K562 (cell line): Measurements from ENCODE around the gene CELSR1. TPM values are rescaled to one million over a fixed set of nuclear protein-coding genes. Genes with fewer than 3 reads are reported as not detected.

Experiments used
- CEBPG ChIP-seq, 3 experiments: fragments of 200-800 bp in 1 of 3; sonication (Bioruptor generic) in 1 of 3; sonication (generic) in 1 of 3; formaldehyde crosslinking in 1 of 3; IDR thresholded peaks in 2 of 3; conservative IDR thresholded peaks in 1 of 3; 2 replicates each; pipeline versions ENCODE4 v1.6.1 to v1.8.0; 2016 to 2022; ENCODE audit warnings: missing compliant biosample characterization in 2 of 3, missing genetic modification characterization in 2 of 3, mild to moderate bottlenecking in 1 of 3, missing genetic modification reagents in 1 of 3
- HDAC1 ChIP-seq, 2 experiments: fragments of 450-650 bp; IDR thresholded peaks; 2 replicates each; pipeline ENCODE4 v1.6.1; 2016 to 2017; ENCODE audit warnings: inconsistent platforms in 1 of 2, mild to moderate bottlenecking in 1 of 2, moderate library complexity in 1 of 2
- HDAC8 ChIP-seq: fragments of 450-650 bp; IDR thresholded peaks from 2 replicates; pipeline ENCODE4 v1.6.1; 2016; ENCODE audit warnings: mild to moderate bottlenecking, missing genetic modification characterization, moderate library complexity, missing compliant biosample characterization
- KAT8 ChIP-seq: fragments of 450-650 bp; IDR thresholded peaks from 2 replicates; pipeline ENCODE4 v1.6.1; 2016; ENCODE audit warnings: low read depth, mild to moderate bottlenecking
- MAX ChIP-seq: sonication (generic); formaldehyde crosslinking; IDR thresholded peaks from 2 replicates; pipeline ENCODE4 v1.9.0; 2022; ENCODE audit warnings: mild to moderate bottlenecking, missing genetic modification reagents
- NFRKB ChIP-seq: fragments of 450-650 bp; IDR thresholded peaks from 2 replicates; pipeline ENCODE4 v1.6.1; 2016; ENCODE audit warnings: low read depth
- NUFIP1 ChIP-seq: fragments of 450-650 bp; IDR thresholded peaks from 2 replicates; pipeline ENCODE4 v1.6.1; 2018; ENCODE audit not compliant: partially characterized antibody
- PHB2 ChIP-seq: fragments of 450-650 bp; IDR thresholded peaks from 2 replicates; pipeline ENCODE4 v1.6.1; 2017; ENCODE audit warnings: low read depth
- PHF21A ChIP-seq: fragments of 450-650 bp; IDR thresholded peaks from 2 replicates; pipeline ENCODE4 v1.6.1; 2017; ENCODE audit warnings: low read depth, borderline replicate concordance
- POLR3G ChIP-seq: IDR thresholded peaks from 2 replicates; pipeline ENCODE4 v1.6.1; 2011; ENCODE audit not compliant: insufficient read length, insufficient replicate concordance; ENCODE audit errors: extremely low read depth
- XRCC3 ChIP-seq: fragments of 450-650 bp; IDR thresholded peaks from 2 replicates; pipeline ENCODE4 v1.6.1; 2017; ENCODE audit warnings: mild to moderate bottlenecking, moderate library complexity
- ZC3H4 ChIP-seq: sonication (generic); formaldehyde crosslinking; IDR thresholded peaks from 2 replicates; pipeline ENCODE4 v1.9.0; 2021; ENCODE audit warnings: missing genetic modification reagents, borderline replicate concordance
- ZNF23 ChIP-seq: fragments of 250-450 bp; sonication (Bioruptor Pico); IDR thresholded peaks from 2 replicates; pipeline ENCODE4 v1.4.0; 2020; ENCODE audit warnings: mild to moderate bottlenecking
- ZNF41 ChIP-seq: fragments of 250-450 bp; sonication (Bioruptor Pico); conservative IDR thresholded peaks from 2 replicates; pipeline ENCODE4 v1.4.0; 2020; ENCODE audit warnings: mild to moderate bottlenecking
- ZNF586 ChIP-seq: fragments of 450-650 bp; formaldehyde crosslinking; conservative IDR thresholded peaks from 2 replicates; pipeline ENCODE4 v1.4.0; 2020; ENCODE audit warnings: mild to moderate bottlenecking, moderate library complexity
- polyA plus RNA-seq, 8 experiments: library from polyadenylated mRNA; depleted of rRNA in 4 of 8; stranded (reverse) in 5 of 8; unstranded in 3 of 8; fragments of >200 nt; fragmentation: Nextera tagmentation in 2 of 8; fragmentation: Illumina TruSeq in 1 of 8; extraction: Ambion mirVana in 2 of 8; extraction: Trizol in 1 of 8; gene quantifications; 2 replicates each; pipeline versions ENCODE4 v1.2.1 to v1.2.3, GENCODE V29; 2011 to 2014; ENCODE audit warnings: inconsistent platforms in 1 of 8, missing spikeins in 1 of 8
- total RNA-seq, 7 experiments: library from RNA; depleted of rRNA in 6 of 7; stranded (reverse); fragments of >200 nt in 6 of 7; fragmentation: Illumina TruSeq in 2 of 7; extraction: Trizol in 2 of 7; gene quantifications; 2 replicates each; pipeline versions ENCODE4 v1.2.1 to v1.2.3, GENCODE V29; 2011 to 2021; ENCODE audit warnings: low replicate concordance in 1 of 7
- TF ChIP-seq, protein P1 (sequence below), 2 experiments: fragments of 450-650 bp; IDR thresholded peaks; 2 replicates each; pipeline ENCODE4 v1.6.1; 2018; ENCODE audit warnings: mild to moderate bottlenecking in 2 of 2, low read depth in 1 of 2; ENCODE audit not compliant: partially characterized antibody in 2 of 2
- TF ChIP-seq, protein P2 (sequence below): fragments of 250-450 bp; sonication (Bioruptor Pico); IDR thresholded peaks from 2 replicates; pipeline ENCODE4 v1.4.0; 2020
- TF ChIP-seq, protein P3 (sequence below): fragments of 250-450 bp; sonication (Bioruptor Pico); IDR thresholded peaks from 2 replicates; pipeline ENCODE4 v1.4.0; 2020; ENCODE audit warnings: mild to moderate bottlenecking, moderate library complexity, borderline replicate concordance

Gene CELSR1
- total and polyA plus RNA-seq, 9 of the 15 experiments (the other 6 are each of a cell fraction or from before 2014, with no cell fraction given), result under 0.01 to 0.09 TPM; not detected in 7

- TF ChIP-seq, protein P1, sequence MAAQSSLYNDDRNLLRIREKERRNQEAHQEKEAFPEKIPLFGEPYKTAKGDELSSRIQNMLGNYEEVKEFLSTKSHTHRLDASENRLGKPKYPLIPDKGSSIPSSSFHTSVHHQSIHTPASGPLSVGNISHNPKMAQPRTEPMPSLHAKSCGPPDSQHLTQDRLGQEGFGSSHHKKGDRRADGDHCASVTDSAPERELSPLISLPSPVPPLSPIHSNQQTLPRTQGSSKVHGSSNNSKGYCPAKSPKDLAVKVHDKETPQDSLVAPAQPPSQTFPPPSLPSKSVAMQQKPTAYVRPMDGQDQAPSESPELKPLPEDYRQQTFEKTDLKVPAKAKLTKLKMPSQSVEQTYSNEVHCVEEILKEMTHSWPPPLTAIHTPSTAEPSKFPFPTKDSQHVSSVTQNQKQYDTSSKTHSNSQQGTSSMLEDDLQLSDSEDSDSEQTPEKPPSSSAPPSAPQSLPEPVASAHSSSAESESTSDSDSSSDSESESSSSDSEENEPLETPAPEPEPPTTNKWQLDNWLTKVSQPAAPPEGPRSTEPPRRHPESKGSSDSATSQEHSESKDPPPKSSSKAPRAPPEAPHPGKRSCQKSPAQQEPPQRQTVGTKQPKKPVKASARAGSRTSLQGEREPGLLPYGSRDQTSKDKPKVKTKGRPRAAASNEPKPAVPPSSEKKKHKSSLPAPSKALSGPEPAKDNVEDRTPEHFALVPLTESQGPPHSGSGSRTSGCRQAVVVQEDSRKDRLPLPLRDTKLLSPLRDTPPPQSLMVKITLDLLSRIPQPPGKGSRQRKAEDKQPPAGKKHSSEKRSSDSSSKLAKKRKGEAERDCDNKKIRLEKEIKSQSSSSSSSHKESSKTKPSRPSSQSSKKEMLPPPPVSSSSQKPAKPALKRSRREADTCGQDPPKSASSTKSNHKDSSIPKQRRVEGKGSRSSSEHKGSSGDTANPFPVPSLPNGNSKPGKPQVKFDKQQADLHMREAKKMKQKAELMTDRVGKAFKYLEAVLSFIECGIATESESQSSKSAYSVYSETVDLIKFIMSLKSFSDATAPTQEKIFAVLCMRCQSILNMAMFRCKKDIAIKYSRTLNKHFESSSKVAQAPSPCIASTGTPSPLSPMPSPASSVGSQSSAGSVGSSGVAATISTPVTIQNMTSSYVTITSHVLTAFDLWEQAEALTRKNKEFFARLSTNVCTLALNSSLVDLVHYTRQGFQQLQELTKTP (IDR thresholded peaks at IDR 0.05; ENCODE audit: low read depth in 1 of 2, partially characterized antibody in 2 of 2), result no peak
- TF ChIP-seq PHB2 (no peak), KAT8 (no peak), ZC3H4 (CRISPR knock-in tag) (no peak), HDAC8 (no peak; the same call in 1 of the 2 replicates), ZNF23 (CRISPR knock-in tag) (no peak), MAX (CRISPR knock-in tag) (peak; percentile 52), CEBPG (CRISPR knock-in tag; IDR thresholded peaks at IDR 0.05) (no peak), CEBPG (tag; conservative IDR thresholded peaks at IDR 0.05 in 1 of 2, IDR thresholded peaks at IDR 0.05 in 1 of 2) (no peak), PHF21A (no peak), HDAC1 (IDR thresholded peaks at IDR 0.05) (peak in 1 of 2 experiments; percentile 81; a peak in 2 of 4 replicates), ZNF41 (CRISPR knock-in tag) (no peak), POLR3G (no peak), XRCC3 (no peak), NUFIP1 (no peak), NFRKB (no peak), ZNF586 (CRISPR knock-in tag) (no peak)
- TF ChIP-seq, protein P2, sequence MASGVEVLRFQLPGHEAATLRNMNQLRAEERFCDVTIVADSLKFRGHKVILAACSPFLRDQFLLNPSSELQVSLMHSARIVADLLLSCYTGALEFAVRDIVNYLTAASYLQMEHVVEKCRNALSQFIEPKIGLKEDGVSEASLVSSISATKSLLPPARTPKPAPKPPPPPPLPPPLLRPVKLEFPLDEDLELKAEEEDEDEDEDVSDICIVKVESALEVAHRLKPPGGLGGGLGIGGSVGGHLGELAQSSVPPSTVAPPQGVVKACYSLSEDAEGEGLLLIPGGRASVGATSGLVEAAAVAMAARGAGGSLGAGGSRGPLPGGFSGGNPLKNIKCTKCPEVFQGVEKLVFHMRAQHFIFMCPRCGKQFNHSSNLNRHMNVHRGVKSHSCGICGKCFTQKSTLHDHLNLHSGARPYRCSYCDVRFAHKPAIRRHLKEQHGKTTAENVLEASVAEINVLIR, result no peak
- TF ChIP-seq, protein P3, sequence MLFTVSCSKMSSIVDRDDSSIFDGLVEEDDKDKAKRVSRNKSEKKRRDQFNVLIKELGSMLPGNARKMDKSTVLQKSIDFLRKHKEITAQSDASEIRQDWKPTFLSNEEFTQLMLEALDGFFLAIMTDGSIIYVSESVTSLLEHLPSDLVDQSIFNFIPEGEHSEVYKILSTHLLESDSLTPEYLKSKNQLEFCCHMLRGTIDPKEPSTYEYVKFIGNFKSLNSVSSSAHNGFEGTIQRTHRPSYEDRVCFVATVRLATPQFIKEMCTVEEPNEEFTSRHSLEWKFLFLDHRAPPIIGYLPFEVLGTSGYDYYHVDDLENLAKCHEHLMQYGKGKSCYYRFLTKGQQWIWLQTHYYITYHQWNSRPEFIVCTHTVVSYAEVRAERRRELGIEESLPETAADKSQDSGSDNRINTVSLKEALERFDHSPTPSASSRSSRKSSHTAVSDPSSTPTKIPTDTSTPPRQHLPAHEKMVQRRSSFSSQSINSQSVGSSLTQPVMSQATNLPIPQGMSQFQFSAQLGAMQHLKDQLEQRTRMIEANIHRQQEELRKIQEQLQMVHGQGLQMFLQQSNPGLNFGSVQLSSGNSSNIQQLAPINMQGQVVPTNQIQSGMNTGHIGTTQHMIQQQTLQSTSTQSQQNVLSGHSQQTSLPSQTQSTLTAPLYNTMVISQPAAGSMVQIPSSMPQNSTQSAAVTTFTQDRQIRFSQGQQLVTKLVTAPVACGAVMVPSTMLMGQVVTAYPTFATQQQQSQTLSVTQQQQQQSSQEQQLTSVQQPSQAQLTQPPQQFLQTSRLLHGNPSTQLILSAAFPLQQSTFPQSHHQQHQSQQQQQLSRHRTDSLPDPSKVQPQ, result no peak
These were observed 202.0 kb downstream of the CELSR1 start, which contains the start of gene TRMU (continued) for GRCh38 chr22:46335201-46336118.
